ENCODE data around the gene SSX2.
"Not testable (repeated sequence)": the region's sequence is repeated elsewhere in the genome, so short reads cannot be mapped to it uniquely, and the experiment has no call there.

Gene SSX2

GRCh38 chrX:52707078-52707477, at the start of gene SSX2:
Gene SSX2, minus strand, starts transcription at chrX:52707178. Its CDS starts 1,429 bp downstream, at chrX:52705749.
- H3K4me1 Mint-ChIP-seq (ENCODE audit: low read depth); H3K27me3 Mint-ChIP-seq (ENCODE audit: low read depth); H3K9me3 Mint-ChIP-seq; H3K36me3 Mint-ChIP-seq (ENCODE audit: low read depth); H3K4me3 Mint-ChIP-seq; DNase-seq (ENCODE audit: low spot score); H3K27ac Mint-ChIP-seq: not testable (repeated sequence)

- H3K36me3 Mint-ChIP-seq (ENCODE audit: low read depth); H3K27ac Mint-ChIP-seq; H3K4me1 Mint-ChIP-seq (ENCODE audit: low read depth); DNase-seq (ENCODE audit: low spot score); H3K27me3 Mint-ChIP-seq (ENCODE audit: low read depth); H3K9me3 Mint-ChIP-seq; H3K4me3 Mint-ChIP-seq: not testable (repeated sequence)
Measured at GRCh38 chrX:52750952-52751351, 44.0 kb upstream of the SSX2 start, which contains the start of gene SSX2B. Gene SSX2B, plus strand, starts transcription at chrX:52751252. Its CDS starts 1,429 bp downstream, at chrX:52752681.

GRCh38 chrX:52692034-52692433, 14.9 kb downstream of the SSX2 start:
- H3K4me3 Mint-ChIP-seq; H3K27me3 Mint-ChIP-seq (ENCODE audit: low read depth); H3K36me3 Mint-ChIP-seq (ENCODE audit: low read depth); H3K4me1 Mint-ChIP-seq (ENCODE audit: low read depth); H3K9me3 Mint-ChIP-seq; DNase-seq (ENCODE audit: low spot score); H3K27ac Mint-ChIP-seq: not testable (repeated sequence)

- H3K27ac Mint-ChIP-seq; H3K4me1 Mint-ChIP-seq (ENCODE audit: low read depth); H3K36me3 Mint-ChIP-seq (ENCODE audit: low read depth); DNase-seq (ENCODE audit: low spot score); H3K9me3 Mint-ChIP-seq; H3K4me3 Mint-ChIP-seq; H3K27me3 Mint-ChIP-seq (ENCODE audit: low read depth): not testable (repeated sequence)
Measured at GRCh38 chrX:52662218-52662617, 44.8 kb downstream of the SSX2 start.

GRCh38 chrX:52655475-52655874, 51.5 kb downstream of the SSX2 start:
- DNase-seq (ENCODE audit: low spot score); H3K36me3 Mint-ChIP-seq (ENCODE audit: low read depth); H3K4me3 Mint-ChIP-seq; H3K9me3 Mint-ChIP-seq; H3K27me3 Mint-ChIP-seq (ENCODE audit: low read depth); H3K27ac Mint-ChIP-seq; H3K4me1 Mint-ChIP-seq (ENCODE audit: low read depth): not testable (repeated sequence)

GRCh38 chrX:52654800-52655199, 52.2 kb downstream of the SSX2 start, which contains the start of gene SSX7:
Gene SSX7, minus strand, starts transcription at chrX:52654900. Its CDS starts 1,428 bp downstream, at chrX:52653472.
- not testable (repeated sequence) for DNase-seq (ENCODE audit: low spot score); H3K27me3 Mint-ChIP-seq (ENCODE audit: low read depth); H3K4me3 Mint-ChIP-seq; H3K36me3 Mint-ChIP-seq (ENCODE audit: low read depth); H3K27ac Mint-ChIP-seq; H3K4me1 Mint-ChIP-seq (ENCODE audit: low read depth); H3K9me3 Mint-ChIP-seq

- H3K27ac Mint-ChIP-seq; H3K4me3 Mint-ChIP-seq; H3K27me3 Mint-ChIP-seq (ENCODE audit: low read depth); H3K4me1 Mint-ChIP-seq (ENCODE audit: low read depth); H3K36me3 Mint-ChIP-seq (ENCODE audit: low read depth); DNase-seq (ENCODE audit: low spot score); H3K9me3 Mint-ChIP-seq: not testable (repeated sequence)
Measured at GRCh38 chrX:52650676-52651075, 56.3 kb downstream of the SSX2 start.

- not testable (repeated sequence) for H3K27me3 Mint-ChIP-seq (ENCODE audit: low read depth); H3K4me1 Mint-ChIP-seq (ENCODE audit: low read depth); H3K9me3 Mint-ChIP-seq; H3K27ac Mint-ChIP-seq; H3K36me3 Mint-ChIP-seq (ENCODE audit: low read depth); DNase-seq (ENCODE audit: low spot score); H3K4me3 Mint-ChIP-seq
Measured at GRCh38 chrX:52648956-52649355, 58.0 kb downstream of the SSX2 start.
